ENCODE data around the gene STRADA.
"Not testable (repeated sequence)": the region's sequence is repeated elsewhere in the genome, so short reads cannot be mapped to it uniquely, and the experiment has no call there.

- TF ChIP-seq CTCF (IDR thresholded peaks at IDR 0.05); ZFX (IDR thresholded peaks at IDR 0.05; ENCODE audit: borderline replicate concordance): not testable (repeated sequence)
Observed at GRCh38 chr17:63720194-63720593, 21.4 kb downstream of the STRADA start.
